Stimulated activated CD4-positive, alpha-beta T cell treated with anti-CD3 and anti-CD28 coated beads, TNF-alpha, amount 100 ng/mL, for 24 hours (primary cell): ENCODE measurements around the gene KANTR.

Experiments
- DNase-seq, 3 experiments: peaks; one replicate each; pipeline ENCODE4 v3.0.0-alpha.2; 2020; ENCODE audit warnings: low read depth in 3 of 3

Gene KANTR

DNA sequence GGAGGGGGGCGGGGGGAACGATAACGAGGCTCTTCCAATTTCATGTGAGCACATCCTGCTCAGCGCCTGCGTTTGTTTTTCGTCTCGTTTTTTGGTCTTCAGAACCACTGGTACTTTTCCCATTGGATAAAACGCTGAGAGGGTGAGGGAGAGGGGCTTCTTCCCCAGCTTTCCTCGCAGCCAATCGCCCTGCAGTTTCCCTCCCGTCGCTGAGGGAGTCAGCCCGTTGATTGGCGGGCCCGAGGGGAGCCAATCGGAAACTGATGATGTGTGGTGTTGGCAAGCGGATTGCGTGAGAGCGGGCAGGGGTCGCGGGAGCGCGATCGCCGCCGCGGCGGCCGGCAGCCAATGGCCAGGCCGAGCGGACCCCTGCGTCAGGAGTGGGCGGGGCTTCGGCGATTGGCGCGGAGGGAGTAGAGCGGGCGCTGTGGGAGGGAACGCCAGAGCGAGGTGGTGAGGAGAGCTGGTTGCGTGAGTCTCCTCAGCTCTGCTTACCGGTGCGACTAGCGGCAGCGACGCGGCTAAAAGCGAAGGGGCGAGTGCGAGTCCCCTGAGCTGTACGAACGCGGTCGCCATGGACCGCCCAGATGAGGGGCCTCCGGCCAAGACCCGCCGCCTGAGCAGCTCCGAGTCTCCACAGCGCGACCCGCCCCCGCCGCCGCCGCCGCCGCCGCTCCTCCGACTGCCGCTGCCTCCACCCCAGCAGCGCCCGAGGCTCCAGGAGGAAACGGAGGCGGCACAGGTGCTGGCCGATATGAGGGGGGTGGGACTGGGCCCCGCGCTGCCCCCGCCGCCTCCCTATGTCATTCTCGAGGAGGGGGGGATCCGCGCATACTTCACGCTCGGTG is 11.8 kb upstream of the KANTR start, which contains the start of gene TSPYL2:
Gene TSPYL2, plus strand, starts transcription at position 443 of the 848 bp plus-strand sequence. Its CDS starts 132 bp downstream, at position 575.
- DNase-seq, result peak; percentile 83 to 91 (median 84)

DNA sequence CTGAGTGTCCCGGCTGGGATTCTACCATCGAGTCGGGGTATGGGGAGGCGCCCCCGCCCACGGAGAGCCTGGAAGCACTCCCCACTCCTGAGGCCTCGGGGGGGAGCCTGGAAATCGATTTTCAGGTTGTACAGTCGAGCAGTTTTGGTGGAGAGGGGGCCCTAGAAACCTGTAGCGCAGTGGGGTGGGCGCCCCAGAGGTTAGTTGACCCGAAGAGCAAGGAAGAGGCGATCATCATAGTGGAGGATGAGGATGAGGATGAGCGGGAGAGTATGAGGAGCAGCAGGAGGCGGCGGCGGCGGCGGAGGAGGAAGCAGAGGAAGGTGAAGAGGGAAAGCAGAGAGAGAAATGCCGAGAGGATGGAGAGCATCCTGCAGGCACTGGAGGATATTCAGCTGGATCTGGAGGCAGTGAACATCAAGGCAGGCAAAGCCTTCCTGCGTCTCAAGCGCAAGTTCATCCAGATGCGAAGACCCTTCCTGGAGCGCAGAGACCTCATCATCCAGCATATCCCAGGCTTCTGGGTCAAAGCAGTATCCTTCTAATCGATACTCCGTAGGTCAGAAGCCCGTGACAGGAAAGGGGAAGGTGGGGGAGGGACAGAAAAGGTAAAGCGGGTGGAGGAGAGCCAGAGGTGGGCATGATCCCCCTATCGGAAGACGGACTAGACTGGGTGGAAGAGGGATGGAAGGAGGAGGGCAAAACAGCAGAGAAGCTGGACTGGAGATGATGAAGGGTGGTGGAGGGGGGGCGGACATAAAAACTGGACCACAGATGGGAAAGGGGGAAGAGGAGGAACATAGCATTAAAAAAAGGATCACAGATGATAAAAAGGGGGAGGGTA is 10.9 kb upstream of the KANTR start:
- DNase-seq, result no peak

DNA sequence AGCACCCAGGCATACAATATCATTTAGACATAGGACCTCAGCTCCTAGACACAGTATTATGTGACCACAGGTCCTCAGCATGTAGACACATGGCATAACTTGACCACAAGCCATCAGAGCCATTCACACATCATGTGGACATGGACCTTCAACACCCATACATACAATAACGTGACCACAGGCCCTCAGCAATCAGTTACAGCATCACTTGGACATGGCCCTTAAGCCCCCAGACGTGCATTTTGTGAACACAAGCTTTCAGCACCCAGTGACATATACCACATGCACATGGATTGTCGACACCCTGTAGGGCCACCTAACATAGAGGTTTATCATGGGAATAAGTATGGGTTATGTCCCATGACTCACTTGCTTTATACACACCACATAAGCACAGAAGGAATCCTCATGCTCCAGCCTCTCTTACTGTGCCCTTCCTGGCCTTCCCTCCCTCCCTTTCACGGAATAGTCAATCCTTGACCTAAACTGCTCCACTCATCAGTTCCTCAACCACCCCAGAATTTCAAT is 9.8 kb upstream of the KANTR start:
- DNase-seq, result no peak

DNA sequence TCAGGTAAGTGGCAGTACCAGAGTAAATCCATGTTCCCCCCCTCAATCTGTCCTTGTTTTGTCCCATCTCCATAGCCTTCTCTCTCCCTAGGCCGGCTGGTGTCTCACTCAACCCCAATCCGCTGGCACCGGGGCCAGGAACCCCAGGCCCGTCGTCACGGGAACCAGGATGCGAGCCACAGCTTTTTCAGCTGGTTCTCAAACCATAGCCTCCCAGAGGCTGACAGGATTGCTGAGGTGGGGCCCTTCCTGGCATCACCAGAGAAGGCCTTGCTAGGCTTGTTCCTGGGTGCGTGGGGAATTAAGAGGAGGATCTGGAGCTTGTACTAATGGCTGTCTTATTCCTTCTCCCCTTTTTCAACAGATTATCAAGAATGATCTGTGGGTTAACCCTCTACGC is 9.1 kb upstream of the KANTR start:
- no peak for DNase-seq

DNA sequence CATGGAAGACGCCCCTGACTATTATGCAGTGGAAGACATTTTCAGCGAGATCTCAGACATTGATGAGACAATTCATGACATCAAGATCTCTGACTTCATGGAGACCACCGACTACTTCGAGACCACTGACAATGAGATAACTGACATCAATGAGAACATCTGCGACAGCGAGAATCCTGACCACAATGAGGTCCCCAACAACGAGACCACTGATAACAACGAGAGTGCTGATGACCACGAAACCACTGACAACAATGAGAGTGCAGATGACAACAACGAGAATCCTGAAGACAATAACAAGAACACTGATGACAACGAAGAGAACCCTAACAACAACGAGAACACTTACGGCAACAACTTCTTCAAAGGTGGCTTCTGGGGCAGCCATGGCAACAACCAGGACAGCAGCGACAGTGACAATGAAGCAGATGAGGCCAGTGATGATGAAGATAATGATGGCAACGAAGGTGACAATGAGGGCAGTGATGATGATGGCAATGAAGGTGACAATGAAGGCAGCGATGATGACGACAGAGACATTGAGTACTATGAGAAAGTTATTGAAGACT is 8.2 kb upstream of the KANTR start:
- no peak for DNase-seq

DNA sequence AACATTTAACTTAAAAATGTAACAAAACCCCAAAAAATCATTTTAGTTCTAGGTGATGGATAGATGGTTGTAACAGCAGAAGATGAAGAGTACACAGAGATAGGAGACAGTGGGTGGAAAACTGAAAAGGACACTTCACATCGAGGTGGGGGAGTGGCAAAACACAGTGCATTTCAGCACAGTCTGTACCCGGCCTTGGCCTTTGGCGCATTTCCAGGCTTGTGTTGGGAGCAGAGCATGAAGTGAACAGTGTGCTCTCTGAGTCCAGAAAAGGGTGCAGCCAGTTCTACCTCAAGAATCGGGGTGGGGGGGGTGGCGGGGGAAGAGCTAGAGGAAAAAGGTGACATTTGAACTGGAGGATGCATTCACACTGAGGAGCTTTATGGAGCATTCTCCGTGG is 7.5 kb upstream of the KANTR start:
- DNase-seq, result no peak

DNA sequence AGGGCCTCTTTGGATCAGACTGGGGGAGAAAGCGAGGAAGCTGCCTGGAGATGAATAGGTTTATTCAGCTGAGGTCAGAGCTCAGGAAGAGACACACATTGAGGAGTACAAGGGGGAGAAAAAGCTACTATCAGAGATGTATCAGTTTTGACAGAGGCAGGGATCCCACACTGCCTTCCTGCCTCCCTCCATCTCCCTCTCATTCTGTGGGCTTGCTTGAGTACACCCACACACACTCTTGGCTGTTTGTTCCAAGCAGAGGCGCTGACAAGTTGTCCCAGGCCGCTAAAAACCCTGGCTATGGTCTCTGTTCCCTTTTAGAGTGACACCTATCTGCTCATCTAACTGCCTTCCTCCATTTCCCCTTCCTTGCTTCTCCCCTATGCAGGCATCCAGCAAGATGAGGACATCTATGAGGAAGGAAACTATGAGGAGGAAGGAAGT is 6.5 kb upstream of the KANTR start:
- no peak for DNase-seq

DNA sequence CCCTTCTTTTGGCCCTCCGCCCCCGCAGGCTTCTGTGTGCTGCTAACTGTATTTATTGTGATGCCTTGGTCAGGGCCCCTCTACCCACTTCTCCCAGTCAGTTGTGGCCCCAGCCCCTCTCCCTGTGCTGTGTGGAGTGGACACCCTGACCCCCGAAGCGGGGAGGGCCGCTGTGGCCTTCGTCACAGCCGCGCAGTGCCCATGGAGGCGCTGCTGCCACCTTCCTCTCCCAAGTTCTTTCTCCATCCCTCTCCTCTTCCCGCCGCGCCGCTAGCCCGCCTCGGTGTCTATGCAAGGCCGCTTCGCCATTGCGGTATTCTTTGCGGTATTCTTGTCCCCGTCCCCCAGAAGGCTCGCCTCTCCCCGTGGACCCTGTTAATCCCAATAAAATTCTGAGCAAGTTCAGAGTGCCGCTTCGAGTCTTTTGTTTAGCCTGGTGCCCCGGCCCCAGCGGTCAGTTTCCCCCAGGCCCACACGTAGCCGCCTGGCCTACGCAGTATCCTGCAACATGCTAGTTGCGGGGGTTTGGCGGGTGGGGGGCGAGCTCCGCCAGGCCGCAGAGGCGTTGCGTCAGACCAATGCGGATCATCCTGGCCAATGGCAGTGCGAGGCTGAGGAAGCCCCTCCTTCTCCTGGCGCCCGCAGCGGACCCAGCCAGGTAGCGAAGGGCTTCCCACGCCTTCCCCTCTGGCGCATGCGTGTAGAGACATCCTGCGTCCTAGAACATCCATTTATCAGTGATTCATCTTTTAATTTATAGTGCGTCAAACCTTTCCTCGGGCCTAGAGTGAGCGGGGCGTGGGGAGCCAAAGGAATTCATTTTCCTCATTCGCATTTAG is 5.6 kb upstream of the KANTR start:
- DNase-seq, result peak; percentile 60 to 79 (median 64)

DNA sequence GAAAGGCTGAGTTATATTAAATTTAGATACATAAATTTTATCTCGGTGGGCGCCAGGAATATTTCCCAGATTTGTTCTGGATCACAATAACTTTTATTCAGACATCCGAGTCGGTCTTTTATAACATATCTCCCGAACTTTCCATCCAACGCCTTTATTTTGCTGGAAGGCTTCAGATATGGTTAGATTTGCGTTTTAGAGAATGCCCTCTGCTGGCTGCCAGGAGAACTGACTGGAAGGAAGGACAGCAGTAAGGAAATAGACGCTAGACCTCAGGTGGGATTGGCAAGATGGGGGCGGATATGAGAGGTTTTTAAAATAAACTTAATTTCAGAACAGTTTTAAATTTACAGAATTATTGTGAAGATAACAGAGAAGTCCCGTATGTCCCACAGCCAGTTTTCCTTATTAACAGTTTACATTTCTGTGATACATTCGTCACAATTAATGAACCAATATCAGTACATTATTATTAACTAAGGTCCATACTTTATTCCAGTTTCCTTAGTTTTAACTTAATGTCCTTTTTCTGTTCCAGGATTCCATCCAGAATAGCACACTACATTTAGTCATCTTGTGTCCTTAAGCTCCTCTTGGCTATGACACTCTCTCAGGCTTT is 4.6 kb upstream of the KANTR start:
- DNase-seq, result peak in 1 of 3 experiments; percentile 21

DNA sequence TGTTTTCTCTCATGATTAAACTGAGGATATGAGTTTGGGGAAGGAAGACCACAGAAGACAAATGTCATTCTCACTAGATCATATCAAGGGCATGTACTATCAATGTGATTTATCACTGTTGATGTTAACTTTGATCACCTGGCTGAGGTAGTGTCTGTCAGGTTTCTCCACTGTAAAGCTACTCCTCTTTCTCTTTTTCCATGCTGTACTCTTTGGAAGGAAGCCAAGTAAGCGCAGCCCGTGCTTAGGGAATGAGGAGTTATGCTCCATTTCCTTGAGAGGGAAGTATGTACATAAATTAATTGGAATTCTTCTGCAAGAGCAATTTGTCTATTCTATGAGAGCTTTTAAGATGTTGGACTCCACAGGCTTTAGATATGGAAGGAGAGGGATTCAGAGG is 4.0 kb upstream of the KANTR start:
- DNase-seq, result no peak

DNA sequence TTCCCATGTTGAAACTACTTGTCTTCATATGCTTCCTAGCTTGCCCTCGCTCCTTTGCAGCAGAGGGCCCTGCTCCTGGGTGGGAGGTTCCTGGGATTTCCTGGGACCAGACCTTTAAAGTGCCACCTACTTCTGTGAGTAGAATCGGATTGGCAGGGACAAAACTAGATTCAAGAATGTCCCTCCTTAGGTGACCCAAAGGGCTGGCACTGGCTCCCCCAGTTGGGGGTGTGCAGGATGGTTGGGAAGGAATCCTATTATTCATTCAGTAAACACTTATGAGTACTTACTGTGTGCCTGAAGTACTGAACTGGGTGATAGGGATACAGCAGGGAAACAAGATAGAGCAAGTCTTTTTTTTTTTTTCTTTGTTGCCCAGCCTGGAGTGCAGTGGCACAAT is 2.6 kb upstream of the KANTR start:
- DNase-seq, result no peak

DNA sequence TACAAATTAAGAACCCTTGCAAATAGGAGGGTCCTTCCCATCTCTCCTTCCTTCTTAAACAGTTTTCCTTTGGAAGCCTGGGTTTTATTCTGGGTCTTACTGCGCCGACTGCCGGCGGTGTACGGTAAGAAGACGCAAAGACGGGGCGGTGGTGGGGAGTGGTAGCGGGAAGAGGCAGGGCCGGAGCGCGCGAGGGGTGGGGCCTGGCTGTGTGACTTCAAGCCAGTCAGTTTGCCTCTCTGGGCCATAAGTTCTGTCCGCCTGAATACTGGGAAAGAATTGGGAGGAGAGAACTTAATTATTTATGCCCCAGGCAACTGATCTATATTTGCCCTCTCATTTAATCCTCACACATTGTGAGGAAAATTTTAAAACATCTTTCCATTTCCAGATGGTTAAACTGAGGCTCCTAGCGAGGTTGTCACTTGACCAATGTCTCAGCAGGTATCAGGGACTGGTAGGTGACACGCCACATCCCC is 726 bp upstream of the KANTR start:
- DNase-seq, result peak; percentile 44 to 77 (median 56)

DNA sequence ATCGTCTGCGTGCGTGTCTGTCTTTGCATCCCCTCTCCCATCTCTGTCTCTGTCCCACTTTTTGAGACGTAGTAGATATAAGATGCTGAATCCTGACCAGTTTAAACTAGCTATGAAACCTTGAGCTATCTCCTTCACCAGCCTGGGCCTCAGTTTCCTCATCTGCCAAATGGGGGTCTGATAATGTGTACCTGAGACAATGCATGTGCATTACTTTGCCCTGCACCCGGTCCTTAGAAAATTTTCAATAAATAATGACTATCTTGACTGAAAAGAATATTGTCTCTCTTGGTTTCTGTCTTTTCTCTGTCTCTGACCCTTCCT is 602 bp downstream of the KANTR start:
- DNase-seq, result no peak

DNA sequence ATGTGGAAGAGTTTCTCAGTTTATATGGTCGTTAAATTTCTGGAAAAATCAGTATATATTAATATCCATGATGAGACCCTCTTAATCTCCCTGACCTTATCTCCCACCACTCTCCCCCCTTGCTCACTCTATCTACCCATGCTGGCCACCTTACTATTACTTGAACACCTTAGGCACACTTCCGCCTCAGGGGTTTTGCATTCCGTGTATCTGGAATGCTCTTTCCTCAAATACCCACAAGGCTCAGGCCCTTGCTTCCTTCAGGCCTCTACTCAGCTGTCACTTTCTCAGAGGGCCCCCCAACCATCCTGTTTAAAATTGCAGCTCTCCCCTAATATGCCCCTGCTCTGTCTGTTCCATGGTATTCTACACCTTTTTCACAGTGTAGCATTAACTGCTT is 1.9 kb downstream of the KANTR start:
- no peak for DNase-seq

DNA sequence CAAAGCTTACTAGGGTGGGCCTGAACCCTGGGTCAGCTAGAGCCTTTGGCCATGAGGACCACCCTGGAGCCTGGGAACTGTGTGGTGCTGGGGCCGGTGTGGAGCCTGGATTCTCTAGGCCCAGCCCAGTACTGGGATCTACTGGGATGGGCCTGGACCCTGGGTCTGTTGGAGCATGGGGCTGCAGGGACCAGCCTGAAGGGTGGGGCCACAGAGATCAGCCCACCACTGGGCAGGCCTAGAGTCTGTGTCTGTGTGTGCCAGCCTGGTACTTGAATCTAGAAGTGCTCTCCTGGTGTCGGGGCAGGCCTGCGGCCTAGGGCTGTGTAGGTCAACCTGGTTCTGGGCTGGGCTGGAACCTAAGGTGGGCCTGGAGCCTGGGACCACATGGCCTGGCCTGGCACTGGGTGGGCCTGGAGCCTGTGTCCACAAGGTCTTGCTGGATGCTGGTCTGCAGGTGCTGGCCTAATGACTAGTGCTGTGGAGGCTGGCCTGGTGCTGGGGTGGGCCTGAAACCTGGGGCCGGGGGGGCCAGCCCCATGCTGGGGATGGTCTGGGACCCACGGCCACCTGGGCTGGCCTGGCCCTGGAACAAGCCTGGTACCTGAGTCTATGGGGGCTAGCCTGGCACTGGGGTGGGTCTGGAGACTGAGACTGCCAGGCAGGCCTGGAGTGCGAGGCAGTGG is 21.1 kb downstream of the KANTR start:
- DNase-seq, result no peak

DNA sequence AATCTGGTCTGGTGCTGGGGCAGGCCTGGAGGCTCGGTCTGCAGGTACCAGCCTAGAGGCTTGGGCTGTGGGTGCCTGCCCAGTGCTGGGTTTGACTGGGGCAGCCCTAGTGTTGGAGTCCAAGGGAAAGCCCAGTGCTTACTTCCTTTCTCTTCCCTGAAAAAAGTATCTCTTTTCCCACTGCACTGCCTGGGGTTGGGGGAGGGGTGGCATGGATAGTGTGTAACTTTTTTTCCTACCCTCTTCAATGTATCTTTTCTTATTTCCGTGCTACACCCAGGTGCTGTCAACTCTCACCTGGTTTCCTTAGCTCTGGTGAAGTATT is 21.6 kb downstream of the KANTR start:
- DNase-seq, result no peak

DNA sequence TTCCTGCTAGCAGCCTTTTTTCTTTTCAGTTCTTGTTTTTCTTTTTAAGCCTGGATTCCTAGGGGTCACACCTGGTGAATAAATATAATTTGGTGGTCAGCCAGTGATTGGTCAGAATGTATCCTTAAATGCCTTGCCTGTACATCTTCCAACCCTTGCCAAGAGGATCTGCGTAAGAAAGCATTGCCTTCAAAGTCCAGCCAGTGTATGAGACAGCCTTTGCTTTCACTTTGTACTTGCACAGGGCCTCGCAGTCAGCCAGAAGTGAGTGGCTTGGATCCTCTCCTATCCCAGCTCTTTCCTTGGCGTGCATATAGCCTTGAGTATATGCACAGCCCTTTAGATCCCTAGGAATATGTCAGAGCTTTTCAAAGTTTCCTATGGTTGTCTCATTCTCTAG is 22.2 kb downstream of the KANTR start:
- DNase-seq, result no peak

DNA sequence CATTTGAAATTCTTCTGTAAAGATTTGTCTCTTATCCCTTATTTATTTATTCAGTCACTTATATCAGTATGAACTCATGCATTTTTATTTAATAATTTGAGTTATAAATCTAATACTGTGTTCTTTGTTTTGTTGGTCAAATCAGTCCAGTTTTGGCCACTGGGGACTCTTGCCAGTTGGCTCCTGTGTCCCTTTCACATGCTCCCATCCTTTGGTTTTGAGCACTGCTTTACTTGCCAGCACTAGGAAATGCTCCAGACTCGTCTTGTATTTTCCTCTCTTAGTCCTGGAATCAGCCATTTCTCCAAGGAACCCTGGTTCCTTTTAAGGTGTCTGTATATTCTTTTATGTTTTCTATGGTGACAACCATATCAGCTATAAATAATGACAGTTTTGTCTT is 28.1 kb downstream of the KANTR start:
- DNase-seq, result no peak

DNA sequence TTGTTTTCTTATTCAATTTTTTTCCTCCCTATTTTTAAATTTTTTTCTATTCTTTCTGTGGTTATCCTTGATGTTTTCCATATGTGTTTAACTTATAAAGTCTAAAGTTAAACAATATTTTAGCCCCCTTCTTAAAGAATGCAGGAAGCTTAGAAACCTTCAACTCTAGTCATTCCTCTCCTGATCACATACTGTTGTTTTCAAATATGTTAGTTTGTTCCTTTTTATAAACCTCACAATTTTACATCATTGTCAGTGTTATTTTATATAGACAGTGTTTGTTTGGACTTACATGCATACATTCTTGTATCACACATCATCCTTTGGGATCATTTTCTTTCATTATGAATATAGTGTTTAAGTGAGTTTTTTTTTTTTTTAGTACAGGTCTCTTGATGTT is 31.6 kb downstream of the KANTR start:
- no peak for DNase-seq

DNA sequence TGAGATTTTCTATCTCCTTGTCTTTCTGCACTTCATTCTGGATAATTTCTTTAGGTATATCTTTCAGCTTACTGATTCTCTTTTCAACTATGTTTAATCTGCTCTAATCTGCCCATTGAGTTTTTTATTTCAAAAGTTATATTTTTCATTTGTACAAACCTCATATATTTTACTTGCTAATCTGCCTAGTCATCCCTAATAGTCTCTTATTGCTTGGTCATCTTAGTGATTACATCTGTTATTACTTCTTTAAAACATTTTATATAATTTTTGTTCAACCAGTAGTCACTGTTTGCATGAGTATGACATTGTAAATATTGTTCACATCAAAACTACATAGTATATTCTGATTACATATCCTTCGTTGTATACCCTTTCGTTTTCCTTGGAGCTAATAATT is 32.4 kb downstream of the KANTR start:
- no peak for DNase-seq
